Parietal lobe (tissue), 1 donor: ENCODE results near the gene OAS3. TPM values are rescaled to one million over a fixed set of nuclear protein-coding genes. Genes with fewer than 3 reads are reported as not detected.

Experiments used
- total RNA-seq: library from RNA; depleted of rRNA; stranded (reverse); fragments of >200 nt; gene quantifications from one replicate; pipeline ENCODE4 v1.2.3, GENCODE V29; 2014

Gene OAS3, protein sequence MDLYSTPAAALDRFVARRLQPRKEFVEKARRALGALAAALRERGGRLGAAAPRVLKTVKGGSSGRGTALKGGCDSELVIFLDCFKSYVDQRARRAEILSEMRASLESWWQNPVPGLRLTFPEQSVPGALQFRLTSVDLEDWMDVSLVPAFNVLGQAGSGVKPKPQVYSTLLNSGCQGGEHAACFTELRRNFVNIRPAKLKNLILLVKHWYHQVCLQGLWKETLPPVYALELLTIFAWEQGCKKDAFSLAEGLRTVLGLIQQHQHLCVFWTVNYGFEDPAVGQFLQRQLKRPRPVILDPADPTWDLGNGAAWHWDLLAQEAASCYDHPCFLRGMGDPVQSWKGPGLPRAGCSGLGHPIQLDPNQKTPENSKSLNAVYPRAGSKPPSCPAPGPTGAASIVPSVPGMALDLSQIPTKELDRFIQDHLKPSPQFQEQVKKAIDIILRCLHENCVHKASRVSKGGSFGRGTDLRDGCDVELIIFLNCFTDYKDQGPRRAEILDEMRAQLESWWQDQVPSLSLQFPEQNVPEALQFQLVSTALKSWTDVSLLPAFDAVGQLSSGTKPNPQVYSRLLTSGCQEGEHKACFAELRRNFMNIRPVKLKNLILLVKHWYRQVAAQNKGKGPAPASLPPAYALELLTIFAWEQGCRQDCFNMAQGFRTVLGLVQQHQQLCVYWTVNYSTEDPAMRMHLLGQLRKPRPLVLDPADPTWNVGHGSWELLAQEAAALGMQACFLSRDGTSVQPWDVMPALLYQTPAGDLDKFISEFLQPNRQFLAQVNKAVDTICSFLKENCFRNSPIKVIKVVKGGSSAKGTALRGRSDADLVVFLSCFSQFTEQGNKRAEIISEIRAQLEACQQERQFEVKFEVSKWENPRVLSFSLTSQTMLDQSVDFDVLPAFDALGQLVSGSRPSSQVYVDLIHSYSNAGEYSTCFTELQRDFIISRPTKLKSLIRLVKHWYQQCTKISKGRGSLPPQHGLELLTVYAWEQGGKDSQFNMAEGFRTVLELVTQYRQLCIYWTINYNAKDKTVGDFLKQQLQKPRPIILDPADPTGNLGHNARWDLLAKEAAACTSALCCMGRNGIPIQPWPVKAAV
- 2.8 TPM for total RNA-seq

DNA sequence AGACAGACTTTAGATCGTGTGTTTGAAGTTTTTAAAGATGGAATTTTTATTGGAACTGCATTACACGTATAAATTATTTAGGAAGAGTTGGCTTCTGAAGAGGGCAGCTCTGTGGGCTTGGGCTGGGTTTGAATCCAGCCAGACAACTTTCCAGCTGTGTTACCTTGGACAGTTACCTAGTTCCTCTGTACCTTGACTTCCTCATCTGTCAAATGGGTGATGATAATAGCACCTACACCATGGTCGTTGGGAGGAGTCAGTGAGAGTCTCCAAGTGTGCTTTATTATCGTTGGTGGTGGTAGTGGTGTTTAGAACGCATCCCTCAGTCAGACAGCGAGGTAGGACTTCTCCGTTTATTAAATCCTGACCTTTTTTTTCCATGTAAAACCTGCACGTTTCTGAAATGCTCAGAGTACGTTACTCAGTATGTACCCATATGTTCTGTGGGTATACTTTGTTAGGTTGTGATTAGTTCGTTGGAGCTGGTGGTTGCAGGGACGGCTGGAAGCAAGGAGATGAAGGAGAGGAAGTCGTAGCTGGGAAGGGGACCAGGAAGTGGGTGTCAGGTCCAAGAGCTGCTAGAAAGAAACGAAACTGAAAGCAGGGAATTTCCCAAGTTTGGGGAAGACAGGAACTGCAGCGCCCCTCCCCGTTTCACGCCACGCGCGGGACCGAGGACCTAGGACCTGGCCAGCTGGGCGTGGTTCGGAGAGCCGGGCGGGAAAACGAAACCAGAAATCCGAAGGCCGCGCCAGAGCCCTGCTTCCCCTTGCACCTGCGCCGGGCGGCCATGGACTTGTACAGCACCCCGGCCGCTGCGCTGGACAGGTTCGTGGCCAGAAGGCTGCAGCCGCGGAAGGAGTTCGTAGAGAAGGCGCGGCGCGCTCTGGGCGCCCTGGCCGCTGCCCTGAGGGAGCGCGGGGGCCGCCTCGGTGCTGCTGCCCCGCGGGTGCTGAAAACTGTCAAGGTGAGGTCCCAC is at the start of gene OAS3:
TSS of gene OAS3 (plus strand) at position 734 of the 979 bp plus-strand sequence. CDS start at position 791, 57 bp downstream.

DNA sequence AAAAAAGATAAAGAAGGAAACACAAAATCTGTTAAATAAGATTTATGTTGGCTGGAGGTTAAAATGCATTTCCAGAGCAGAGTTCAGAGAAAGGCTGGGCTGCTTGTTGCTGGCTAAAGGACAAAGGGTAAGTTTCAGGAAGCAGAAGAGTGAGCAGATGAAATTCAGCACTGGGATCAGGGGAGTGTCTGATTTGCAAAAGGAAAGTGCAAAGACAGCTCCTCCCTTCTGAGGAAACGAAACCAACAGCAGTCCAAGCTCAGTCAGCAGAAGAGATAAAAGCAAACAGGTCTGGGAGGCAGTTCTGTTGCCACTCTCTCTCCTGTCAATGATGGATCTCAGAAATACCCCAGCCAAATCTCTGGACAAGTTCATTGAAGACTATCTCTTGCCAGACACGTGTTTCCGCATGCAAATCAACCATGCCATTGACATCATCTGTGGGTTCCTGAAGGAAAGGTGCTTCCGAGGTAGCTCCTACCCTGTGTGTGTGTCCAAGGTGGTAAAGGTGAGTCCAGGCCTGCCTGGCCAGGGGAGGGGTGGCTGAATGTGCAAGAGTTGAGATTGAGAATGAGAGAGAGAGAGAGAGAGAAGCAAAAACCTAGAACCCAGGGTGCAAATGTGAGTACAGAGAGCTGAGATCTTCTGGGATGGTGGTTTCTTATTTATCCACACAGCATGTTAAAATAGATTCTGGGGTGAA is 31.4 kb upstream of the OAS3 start, which contains the start of gene OAS1:
TSS of gene OAS1 (plus strand) at position 251 of the 703 bp plus-strand sequence. CDS start at position 329, 78 bp downstream.

DNA sequence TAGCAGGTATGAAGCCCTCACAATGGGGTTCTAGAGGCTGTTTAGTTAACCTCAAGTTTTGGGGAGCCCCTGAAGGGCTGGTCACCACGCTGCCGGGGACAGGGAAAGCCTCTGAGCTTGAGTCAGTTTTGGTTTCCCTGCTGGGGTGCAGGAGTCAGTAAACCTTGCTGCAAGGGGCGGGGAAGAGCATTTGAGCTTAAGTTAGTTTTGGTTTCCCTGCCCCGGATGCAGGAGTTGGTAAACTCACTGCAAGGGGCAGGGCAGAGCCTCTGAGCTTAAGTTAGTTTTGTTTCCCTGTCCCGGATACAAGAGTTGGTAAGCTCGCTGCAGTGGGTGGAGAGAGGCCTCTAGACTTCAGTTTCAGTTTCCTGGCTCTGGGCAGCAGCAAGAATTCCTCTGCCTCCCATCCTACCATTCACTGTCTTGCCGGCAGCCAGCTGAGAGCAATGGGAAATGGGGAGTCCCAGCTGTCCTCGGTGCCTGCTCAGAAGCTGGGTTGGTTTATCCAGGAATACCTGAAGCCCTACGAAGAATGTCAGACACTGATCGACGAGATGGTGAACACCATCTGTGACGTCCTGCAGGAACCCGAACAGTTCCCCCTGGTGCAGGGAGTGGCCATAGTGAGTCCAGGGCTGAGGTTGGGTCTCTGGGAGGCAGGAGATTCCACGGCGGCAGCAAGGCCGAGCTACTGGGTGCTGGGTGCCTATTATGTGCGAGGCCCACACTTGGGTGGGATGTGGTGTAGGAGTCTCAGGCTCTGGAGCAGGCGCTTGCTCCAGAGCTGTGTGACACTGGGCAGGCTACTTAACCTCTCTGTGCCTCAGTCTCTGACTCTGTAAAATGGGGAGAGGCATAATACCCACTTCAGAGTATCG is 40.1 kb downstream of the OAS3 start, which contains the start of gene OAS2:
TSS of gene OAS2 (plus strand) at position 357 of the 878 bp plus-strand sequence. CDS start at position 447, 90 bp downstream.

Other genes with a start within 250 kb of the OAS3 start
- gene RPH3A, start 146.7 kb upstream of the OAS3 start, total RNA-seq = 10.3 TPM
- 2.5 TPM for gene OAS1, start 31.5 kb upstream of the OAS3 start, total RNA-seq
- gene OAS2, start 40.0 kb downstream of the OAS3 start, total RNA-seq = 2.5 TPM
- gene DTX1, start 118.3 kb downstream of the OAS3 start, total RNA-seq = 37.2 TPM
- gene RASAL1, start 197.3 kb downstream of the OAS3 start, total RNA-seq = 2.8 TPM
- gene CFAP73, start 211.2 kb downstream of the OAS3 start, total RNA-seq = not detected
- 18.5 TPM for gene DDX54, start 247.0 kb downstream of the OAS3 start, total RNA-seq
- gene RITA1, start 247.2 kb downstream of the OAS3 start, total RNA-seq = 8.5 TPM